Loucy (cell line): Measurements from ENCODE around the gene BCO2.

Source experiments
- H2AFZ ChIP-seq: fragments of 200-600 bp; sonication (generic); 2 replicates; pipeline ENCODE4 v1.6.0; 2016; ENCODE audit warnings: antibody characterized with exemption, mild to moderate bottlenecking, low read length, moderate library complexity
- H3F3A ChIP-seq: fragments of 200-600 bp; 2 replicates; pipeline ENCODE4 v1.6.0; 2016; ENCODE audit warnings: antibody characterized with exemption, low read depth, mild to moderate bottlenecking
- H3K27me3 ChIP-seq: fragments of 200-600 bp; sonication (generic); 2 replicates; pipeline ENCODE4 v1.6.1; 2014; ENCODE audit warnings: low read length, mild to moderate bottlenecking; ENCODE audit not compliant: insufficient read depth, poor library complexity, severe bottlenecking
- H3K36me3 ChIP-seq: fragments of 200-600 bp; sonication (generic); 2 replicates; pipeline ENCODE4 v1.6.1; 2016; ENCODE audit warnings: low read length; ENCODE audit not compliant: insufficient read depth
- H3K4me1 ChIP-seq: fragments of 200-600 bp; sonication (generic); 2 replicates; pipeline ENCODE4 v1.5.1; 2014; ENCODE audit warnings: low read length, mild to moderate bottlenecking; ENCODE audit not compliant: insufficient read depth, poor library complexity, severe bottlenecking
- H3K4me2 ChIP-seq: fragments of 200-600 bp; sonication (generic); 2 replicates; pipeline ENCODE4 v1.6.0; 2014; ENCODE audit warnings: antibody characterized with exemption, low read length, low read depth, mild to moderate bottlenecking; ENCODE audit not compliant: poor library complexity, severe bottlenecking
- H3K4me3 ChIP-seq: fragments of 200-600 bp; sonication (generic); 2 replicates; pipeline ENCODE4 v1.5.1; 2014; ENCODE audit warnings: low read length, mild to moderate bottlenecking, mixed read lengths; ENCODE audit not compliant: poor library complexity, severe bottlenecking
- H3K79me2 ChIP-seq: fragments of 200-600 bp; sonication (generic); 2 replicates; pipeline ENCODE4 v1.6.1; 2014; ENCODE audit warnings: low read length; ENCODE audit not compliant: insufficient read depth
- H3K9ac ChIP-seq: fragments of 200-600 bp; sonication (generic); 2 replicates; pipeline ENCODE4 v1.6.0; 2014; ENCODE audit warnings: mild to moderate bottlenecking, low read depth, low read length, moderate library complexity; ENCODE audit not compliant: poor library complexity, severe bottlenecking
- H3K9me2 ChIP-seq: fragments of 200-600 bp; sonication (generic); replicated peaks from 2 replicates; pipeline ENCODE4 v1.6.1; 2016; ENCODE audit warnings: low read depth, low read length, mixed read lengths
- H3K9me3 ChIP-seq: fragments of 200-600 bp; sonication (generic); 2 replicates; pipeline ENCODE4 v1.6.1; 2014; ENCODE audit warnings: mild to moderate bottlenecking, antibody characterized with exemption, low read length, low read depth; ENCODE audit not compliant: insufficient read depth
- H4K20me1 ChIP-seq: fragments of 200-600 bp; sonication (generic); 2 replicates; pipeline ENCODE4 v1.6.0; 2014; ENCODE audit warnings: antibody characterized with exemption, low read length, mild to moderate bottlenecking; ENCODE audit not compliant: insufficient read depth, poor library complexity, severe bottlenecking
- EZH2phosphoT487 ChIP-seq: fragments of 200-600 bp; IDR thresholded peaks from 2 replicates; pipeline ENCODE4 v1.6.1; 2018; ENCODE audit warnings: antibody characterized with exemption, mild to moderate bottlenecking, moderate library complexity, borderline replicate concordance
- TF ChIP-seq, protein P1 (sequence below): fragments of 200-600 bp; sonication (generic); conservative IDR thresholded peaks from 2 replicates; pipeline ENCODE4 v1.5.1; 2014; ENCODE audit warnings: mild to moderate bottlenecking, antibody characterized with exemption, low read length

Gene BCO2

DNA sequence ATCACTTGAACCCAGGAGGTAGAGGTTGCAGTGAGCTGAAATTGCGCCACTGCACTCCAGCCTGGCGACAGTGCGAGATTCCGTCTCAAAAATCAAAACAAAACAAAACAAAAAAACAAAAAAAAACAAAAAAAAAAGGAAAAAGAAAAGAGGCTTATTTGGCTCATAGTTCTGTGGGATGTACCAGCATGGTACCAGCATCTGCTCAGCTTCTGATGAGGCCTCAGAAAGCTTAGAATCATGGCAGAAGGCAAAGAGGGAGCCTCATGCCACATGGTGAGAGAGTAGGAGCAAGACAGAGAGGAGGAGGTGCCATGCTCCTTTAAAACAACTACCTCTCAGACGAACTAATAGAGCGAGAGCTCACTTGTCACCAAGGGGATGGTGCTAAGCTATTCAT, 40.3 kb downstream of the BCO2 start:
- no peak overlapping the region for H3K9ac ChIP-seq
- H3F3A ChIP-seq = no peaks in the 10 kb centered on the region
- no peaks in the 10 kb centered on the region for H3K9me3 ChIP-seq
- H3K4me3 ChIP-seq = no peak overlapping the region
- no peaks in the 10 kb centered on the region for H4K20me1 ChIP-seq
- peaks cover 16% of the 10 kb centered on the region for H3K4me1 ChIP-seq
- H3K4me2 ChIP-seq = no peak overlapping the region
- TF ChIP-seq, protein P1, sequence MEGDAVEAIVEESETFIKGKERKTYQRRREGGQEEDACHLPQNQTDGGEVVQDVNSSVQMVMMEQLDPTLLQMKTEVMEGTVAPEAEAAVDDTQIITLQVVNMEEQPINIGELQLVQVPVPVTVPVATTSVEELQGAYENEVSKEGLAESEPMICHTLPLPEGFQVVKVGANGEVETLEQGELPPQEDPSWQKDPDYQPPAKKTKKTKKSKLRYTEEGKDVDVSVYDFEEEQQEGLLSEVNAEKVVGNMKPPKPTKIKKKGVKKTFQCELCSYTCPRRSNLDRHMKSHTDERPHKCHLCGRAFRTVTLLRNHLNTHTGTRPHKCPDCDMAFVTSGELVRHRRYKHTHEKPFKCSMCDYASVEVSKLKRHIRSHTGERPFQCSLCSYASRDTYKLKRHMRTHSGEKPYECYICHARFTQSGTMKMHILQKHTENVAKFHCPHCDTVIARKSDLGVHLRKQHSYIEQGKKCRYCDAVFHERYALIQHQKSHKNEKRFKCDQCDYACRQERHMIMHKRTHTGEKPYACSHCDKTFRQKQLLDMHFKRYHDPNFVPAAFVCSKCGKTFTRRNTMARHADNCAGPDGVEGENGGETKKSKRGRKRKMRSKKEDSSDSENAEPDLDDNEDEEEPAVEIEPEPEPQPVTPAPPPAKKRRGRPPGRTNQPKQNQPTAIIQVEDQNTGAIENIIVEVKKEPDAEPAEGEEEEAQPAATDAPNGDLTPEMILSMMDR = no peak
- no peak for TF ChIP-seq EZH2phosphoT487
- no peak overlapping the region for H2AFZ ChIP-seq
- H3K9me2 ChIP-seq = no peaks in the 10 kb centered on the region
- no peaks in the 10 kb centered on the region for H3K79me2 ChIP-seq
- no peaks in the 10 kb centered on the region for H3K27me3 ChIP-seq
- no peaks in the 10 kb centered on the region for H3K36me3 ChIP-seq

GRCh38 chr11:112216561-112217105, 41.3 kb downstream of the BCO2 start:
- Histone ChIP-seq H3K4me2 (no peak overlapping the region), H3K9me2 (no peaks in the 10 kb centered on the region)
- TF ChIP-seq EZH2phosphoT487 = no peak
- TF ChIP-seq, protein P1 = no peak

GRCh38 chr11:112219476-112220232, 44.3 kb downstream of the BCO2 start:
- H3K79me2 ChIP-seq = no peaks in the 10 kb centered on the region
- H3K4me1 ChIP-seq = no peaks in the 10 kb centered on the region
- H3F3A ChIP-seq = no peaks in the 10 kb centered on the region
- H3K9me2 ChIP-seq = no peaks in the 10 kb centered on the region
- no peak for TF ChIP-seq EZH2phosphoT487
- TF ChIP-seq, protein P1 = peak; percentile 80
- H3K27me3 ChIP-seq = no peaks in the 10 kb centered on the region
- H2AFZ ChIP-seq = peak overlapping the region; percentile 75
- no peaks in the 10 kb centered on the region for H3K9me3 ChIP-seq
- peak overlapping the region; percentile 16 for H3K4me2 ChIP-seq
- no peaks in the 10 kb centered on the region for H4K20me1 ChIP-seq
- H3K9ac ChIP-seq = no peak overlapping the region
- H3K4me3 ChIP-seq = no peak overlapping the region
- no peaks in the 10 kb centered on the region for H3K36me3 ChIP-seq

More at GRCh38 chr11:112216561-112217105, 41.3 kb downstream of the BCO2 start:
- Histone ChIP-seq H4K20me1 (no peaks in the 10 kb centered on the region), H3K4me1 (peaks cover 9% of the 10 kb centered on the region), H3F3A (no peaks in the 10 kb centered on the region), H3K27me3 (no peaks in the 10 kb centered on the region), H3K79me2 (no peaks in the 10 kb centered on the region), H3K9ac (no peak overlapping the region), H3K4me3 (no peak overlapping the region), H3K36me3 (no peaks in the 10 kb centered on the region), H2AFZ (no peak overlapping the region), H3K9me3 (no peaks in the 10 kb centered on the region)
